Upper lobe of left lung (tissue), 6 donors: ENCODE measurements around the gene LAMA3. TPM values are rescaled to one million over a fixed set of nuclear protein-coding genes. Genes with fewer than 3 reads are reported as not detected.

ENCODE experiments used
- ATAC-seq, 2 donors: fragments of 200-7000 bp; cut with Tn5 transposase; one replicate each; pipeline ENCODE4 v1.9.1; 2022; ENCODE audit warnings: mild to moderate bottlenecking in 2 of 2, moderate library complexity in 2 of 2; ENCODE audit not compliant: low FRiP score in 2 of 2
- DNase-seq, 2 donors: peaks; one replicate each; pipeline ENCODE4 v3.0.0-alpha.2; 2019 to 2020
- H3K27ac ChIP-seq, 4 donors: fragments of 200-600 bp; sonication (generic); one replicate each; pipeline ENCODE4 v1.5.1; 2016 to 2019
- H3K27me3 ChIP-seq, 4 donors: fragments of 200-600 bp; sonication (generic); one replicate each; pipeline ENCODE4 v1.5.1; 2017 to 2019
- H3K36me3 ChIP-seq, 4 donors: fragments of 200-600 bp; sonication (generic); one replicate each; pipeline ENCODE4 v1.5.1; 2016 to 2019
- H3K4me1 ChIP-seq, 4 donors: fragments of 200-600 bp; sonication (generic); one replicate each; pipeline ENCODE4 v1.5.1; 2018 to 2019
- H3K4me3 ChIP-seq, 4 donors: fragments of 200-600 bp; sonication (generic); one replicate each; pipeline ENCODE4 v1.5.1; 2017 to 2019; ENCODE audit warnings: mild to moderate bottlenecking in 2 of 4, moderate library complexity in 1 of 4
- H3K9me3 ChIP-seq, 4 donors: fragments of 200-600 bp; sonication (generic); one replicate each; pipeline ENCODE4 v1.5.1; 2018 to 2019
- CTCF ChIP-seq, 6 experiments: fragments of 450-650 bp in 4 of 6; fragments of 200-600 bp in 2 of 6; sonication (generic) in 2 of 6; IDR thresholded peaks; one replicate each; pipeline ENCODE4 v1.5.1; 2016 to 2019; ENCODE audit warnings: antibody characterized with exemption in 6 of 6
- EP300 ChIP-seq, 4 donors: sonication (generic); formaldehyde crosslinking; IDR thresholded peaks; one replicate each; pipeline ENCODE4 v1.5.1; 2017; ENCODE audit warnings: antibody characterized with exemption in 4 of 4, control low read depth in 2 of 4
- POLR2A ChIP-seq, 4 donors: fragments of 450-650 bp; IDR thresholded peaks; one replicate each; pipeline ENCODE4 v1.5.1; 2016 to 2017; ENCODE audit warnings: antibody characterized with exemption in 4 of 4, mild to moderate bottlenecking in 2 of 4
- POLR2AphosphoS5 ChIP-seq, 2 donors: sonication (generic); formaldehyde crosslinking; IDR thresholded peaks; one replicate each; pipeline ENCODE4 v1.5.1; 2017; ENCODE audit warnings: antibody characterized with exemption in 2 of 2
- WGBS, 2 donors: methylation state at CpG; one replicate each; pipeline ENCODE4 v1.1.5; 2017 to 2018; 5-methylcytosine and 5-hydroxymethylcytosine counted together
- total RNA-seq, 6 donors: library from RNA; depleted of rRNA in 4 of 6; stranded (reverse); fragments of >200 nt in 4 of 6; gene quantifications; one replicate each; pipeline versions ENCODE4 v1.1.0 to v1.2.1, GENCODE V29; 2016 to 2021
- donor health status: DM: no; HTN: no; CAD: no; lungs with moderate emphysema.
- donor health status: DM: no; HTN: yes; CAD: no; lungs with severe emphysema.

LAMA3 gene
- total RNA-seq, 6 donors from 2014 or later: 88.2 to 202 (median 141) TPM

GRCh38 chr18:23798249-23798648 lies 109.0 kb downstream of the LAMA3 start:
- ATAC-seq (no peak), DNase-seq (no peak)
- no peaks in the 10 kb centered on the region for H3K4me1 ChIP-seq
- H3K27ac ChIP-seq: no peak overlapping the region
- H3K4me3 ChIP-seq: no peak overlapping the region
- TF ChIP-seq CTCF (IDR thresholded peaks at IDR 0.05): no peak
- no peak for TF ChIP-seq POLR2A (IDR thresholded peaks at IDR 0.05)
- no peak for TF ChIP-seq POLR2AphosphoS5 (IDR thresholded peaks at IDR 0.05)
- no peak for TF ChIP-seq EP300 (IDR thresholded peaks at IDR 0.05)
- H3K9me3 ChIP-seq: no peaks in the 10 kb centered on the region
- H3K36me3 ChIP-seq: no peaks in the 10 kb centered on the region
- H3K27me3 ChIP-seq: no peaks in the 10 kb centered on the region
- WGBS, 2 donors: 53 to 78% methylated on average over 5 to 7 of the region's 7 CpGs

GRCh38 chr18:23798824-23799223 lies 109.6 kb downstream of the LAMA3 start:
- Histone ChIP-seq H3K4me3 (no peak overlapping the region), H3K27me3 (no peaks in the 10 kb centered on the region), H3K36me3 (no peaks in the 10 kb centered on the region), H3K27ac (no peak overlapping the region), H3K9me3 (no peaks in the 10 kb centered on the region), H3K4me1 (no peaks in the 10 kb centered on the region)
- DNase-seq (no peak), ATAC-seq (no peak)
- 59 to 61% methylated on average over 3 of the region's 3 CpGs for WGBS, 2 donors
- TF ChIP-seq POLR2A (IDR thresholded peaks at IDR 0.05) (no peak), EP300 (IDR thresholded peaks at IDR 0.05) (no peak), POLR2AphosphoS5 (IDR thresholded peaks at IDR 0.05) (no peak)

GRCh38 chr18:23799540-23799939 lies 110.3 kb downstream of the LAMA3 start:
- ATAC-seq (no peak), DNase-seq (no peak)
- Histone ChIP-seq H3K27ac (no peak overlapping the region), H3K27me3 (no peaks in the 10 kb centered on the region), H3K4me3 (no peak overlapping the region), H3K4me1 (no peaks in the 10 kb centered on the region), H3K36me3 (no peaks in the 10 kb centered on the region), H3K9me3 (no peaks in the 10 kb centered on the region)
- WGBS, 2 donors: 92 to 93% methylated on average over 7 of the region's 7 CpGs
- no peak for TF ChIP-seq POLR2AphosphoS5 (IDR thresholded peaks at IDR 0.05)
- no peak for TF ChIP-seq POLR2A (IDR thresholded peaks at IDR 0.05)
- no peak for TF ChIP-seq CTCF (IDR thresholded peaks at IDR 0.05)
- no peak for TF ChIP-seq EP300 (IDR thresholded peaks at IDR 0.05)

GRCh38 chr18:23800902-23801301 lies 111.6 kb downstream of the LAMA3 start:
- ATAC-seq: no peak
- H3K27ac ChIP-seq: no peak overlapping the region
- TF ChIP-seq EP300 (IDR thresholded peaks at IDR 0.05) (no peak), CTCF (IDR thresholded peaks at IDR 0.05) (no peak), POLR2AphosphoS5 (IDR thresholded peaks at IDR 0.05) (no peak), POLR2A (IDR thresholded peaks at IDR 0.05) (no peak)
- H3K4me1 ChIP-seq: no peaks in the 10 kb centered on the region
- no peaks in the 10 kb centered on the region for H3K27me3 ChIP-seq
- H3K4me3 ChIP-seq: no peak overlapping the region
- H3K36me3 ChIP-seq: no peaks in the 10 kb centered on the region
- H3K9me3 ChIP-seq: no peaks in the 10 kb centered on the region
- 89 to 97% methylated on average over 3 of the region's 3 CpGs for WGBS, 2 donors
- no peak for DNase-seq

- Histone ChIP-seq H3K27ac (no peak overlapping the region), H3K27me3 (no peaks in the 10 kb centered on the region), H3K4me3 (no peak overlapping the region), H3K4me1 (no peaks in the 10 kb centered on the region), H3K9me3 (no peaks in the 10 kb centered on the region), H3K36me3 (no peaks in the 10 kb centered on the region)
- DNase-seq: no peak
- WGBS, 2 donors: 50 to 94% methylated on average over 1 to 2 of the region's 2 CpGs
- no peak for ATAC-seq
- TF ChIP-seq EP300 (IDR thresholded peaks at IDR 0.05) (no peak), POLR2A (IDR thresholded peaks at IDR 0.05) (no peak), POLR2AphosphoS5 (IDR thresholded peaks at IDR 0.05) (no peak), CTCF (IDR thresholded peaks at IDR 0.05) (no peak)
Measured at GRCh38 chr18:23802817-23803216, 113.6 kb downstream of the LAMA3 start.
